Glutamatergic neuron (in vitro differentiated cells): ENCODE data around the gene SNAP47. TPM values are rescaled to one million over a fixed set of nuclear protein-coding genes. Genes with fewer than 3 reads are reported as not detected.

Source experiments
- DNase-seq: peaks from one replicate; pipeline ENCODE4 v3.0.0; 2022
- H3K27ac Mint-ChIP-seq: one replicate; pipeline ENCODE4 v1.8.0; 2020; ENCODE audit warnings: mild to moderate bottlenecking, mixed read lengths, inconsistent platforms; ENCODE audit not compliant: unreplicated experiment
- H3K27me3 Mint-ChIP-seq: one replicate; pipeline ENCODE4 v1.8.0; 2020; ENCODE audit warnings: mild to moderate bottlenecking, moderate library complexity, mixed read lengths, inconsistent platforms; ENCODE audit not compliant: unreplicated experiment
- H3K36me3 Mint-ChIP-seq: one replicate; pipeline ENCODE4 v1.8.0; 2020; ENCODE audit warnings: mild to moderate bottlenecking, mixed read lengths, inconsistent platforms; ENCODE audit not compliant: unreplicated experiment
- H3K4me1 Mint-ChIP-seq: one replicate; pipeline ENCODE4 v1.8.0; 2020; ENCODE audit warnings: mild to moderate bottlenecking, low read depth, mixed read lengths, inconsistent platforms; ENCODE audit not compliant: unreplicated experiment
- H3K4me3 Mint-ChIP-seq: one replicate; pipeline ENCODE4 v1.8.0; 2020; ENCODE audit warnings: mild to moderate bottlenecking, mixed read lengths, inconsistent platforms; ENCODE audit not compliant: unreplicated experiment
- H3K9me3 Mint-ChIP-seq: one replicate; pipeline ENCODE4 v1.8.0; 2020; ENCODE audit warnings: mild to moderate bottlenecking, moderate library complexity, mixed read lengths, inconsistent platforms; ENCODE audit not compliant: unreplicated experiment
- CTCF ChIP-seq: fragments of 200-600 bp; sonication (generic); IDR thresholded peaks from one replicate; pipeline ENCODE4 v1.5.0; 2021; ENCODE audit not compliant: partially characterized antibody, unreplicated experiment
- total RNA-seq: library from RNA; stranded (reverse); fragmentation: NEBNext Ultra II Directional; extraction: Animal tissue kit (Norgen Biotek cat#: 25700); gene quantifications from one replicate; pipeline ENCODE4 v1.2.1, GENCODE V29; 2021; ENCODE audit not compliant: unreplicated experiment

Gene SNAP47
- total RNA-seq, 1 donor from 2014 or later = 34.0 TPM

GRCh38 chr1:227786673-227787512, 51.7 kb downstream of the SNAP47 start:
- Mint-ChIP-seq H3K27ac (no peak overlapping the region), H3K27me3 (peaks cover 16% of the 10 kb centered on the region), H3K4me3 (peak overlapping the region; percentile 74), H3K4me1 (no peaks in the 10 kb centered on the region), H3K9me3 (peaks cover 3% of the 10 kb centered on the region), H3K36me3 (peaks cover 4% of the 10 kb centered on the region)
- TF ChIP-seq CTCF = no peak
- no peak for DNase-seq

GRCh38 chr1:227787513-227788270, 52.5 kb downstream of the SNAP47 start:
- H3K4me3 Mint-ChIP-seq = peak overlapping the region; percentile 74
- peak; percentile 87 for DNase-seq
- H3K27ac Mint-ChIP-seq = no peak overlapping the region
- H3K9me3 Mint-ChIP-seq = peaks cover 3% of the 10 kb centered on the region
- H3K4me1 Mint-ChIP-seq = no peaks in the 10 kb centered on the region
- no peak for TF ChIP-seq CTCF
- peaks cover 4% of the 10 kb centered on the region for H3K36me3 Mint-ChIP-seq
- H3K27me3 Mint-ChIP-seq = peaks cover 14% of the 10 kb centered on the region

GRCh38 chr1:227788271-227789083, 53.2 kb downstream of the SNAP47 start:
- DNase-seq = peak; percentile 74
- peaks cover 14% of the 10 kb centered on the region for H3K27me3 Mint-ChIP-seq
- no peak for TF ChIP-seq CTCF
- H3K4me3 Mint-ChIP-seq = peak overlapping the region; percentile 83
- peaks cover 4% of the 10 kb centered on the region for H3K36me3 Mint-ChIP-seq
- no peaks in the 10 kb centered on the region for H3K4me1 Mint-ChIP-seq
- no peak overlapping the region for H3K27ac Mint-ChIP-seq
- peaks cover 3% of the 10 kb centered on the region for H3K9me3 Mint-ChIP-seq

- peaks cover 3% of the 10 kb centered on the region for H3K9me3 Mint-ChIP-seq
- no peaks in the 10 kb centered on the region for H3K4me1 Mint-ChIP-seq
- no peak for TF ChIP-seq CTCF
- DNase-seq = no peak
- H3K27ac Mint-ChIP-seq = no peak overlapping the region
- peak overlapping the region; percentile 83 for H3K4me3 Mint-ChIP-seq
- peaks cover 4% of the 10 kb centered on the region for H3K36me3 Mint-ChIP-seq
- H3K27me3 Mint-ChIP-seq = peaks cover 14% of the 10 kb centered on the region
Observed at GRCh38 chr1:227789084-227790033, 54.1 kb downstream of the SNAP47 start.
